Fibroblast of lung (primary cell): ENCODE measurements around the gene PLA2G2C.

Experiments
- EZH2 ChIP-seq: IDR thresholded peaks from 2 replicates; pipeline ENCODE4 v1.5.1; 2012; ENCODE audit warnings: low read length, control low read depth, mild to moderate bottlenecking; ENCODE audit errors: missing control alignments
- TF ChIP-seq, protein P1 (sequence below), 2 donors: IDR thresholded peaks in 1 of 2; conservative IDR thresholded peaks in 1 of 2; 1 replicate in 1 of 2; 2 replicates in 1 of 2; pipeline ENCODE4 v1.5.1; 2011 to 2012; ENCODE audit warnings: low read length in 2 of 2, control low read depth in 1 of 2, inconsistent platforms in 1 of 2, low read depth in 1 of 2, mild to moderate bottlenecking in 1 of 2

DNA sequence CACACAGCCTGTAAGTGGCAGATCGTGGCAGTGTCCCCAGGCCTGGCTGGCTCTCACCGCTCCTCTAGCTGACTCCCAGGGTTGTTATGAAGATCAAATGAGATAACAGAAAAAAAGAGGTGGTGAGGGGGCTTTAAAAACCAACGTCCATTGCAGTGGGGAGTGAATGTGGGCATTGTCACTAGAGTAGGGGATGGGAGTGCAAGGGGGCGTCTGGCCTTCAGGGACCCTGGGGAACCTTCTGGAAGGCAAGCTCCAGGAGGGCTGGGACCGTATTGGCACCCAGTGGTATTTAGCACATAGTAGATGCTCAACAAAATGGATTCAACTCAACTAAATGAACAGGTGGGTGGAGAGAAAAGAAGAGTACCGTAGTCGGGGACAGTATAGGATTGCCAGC lies 70.4 kb downstream of the PLA2G2C start:
- TF ChIP-seq, protein P1, sequence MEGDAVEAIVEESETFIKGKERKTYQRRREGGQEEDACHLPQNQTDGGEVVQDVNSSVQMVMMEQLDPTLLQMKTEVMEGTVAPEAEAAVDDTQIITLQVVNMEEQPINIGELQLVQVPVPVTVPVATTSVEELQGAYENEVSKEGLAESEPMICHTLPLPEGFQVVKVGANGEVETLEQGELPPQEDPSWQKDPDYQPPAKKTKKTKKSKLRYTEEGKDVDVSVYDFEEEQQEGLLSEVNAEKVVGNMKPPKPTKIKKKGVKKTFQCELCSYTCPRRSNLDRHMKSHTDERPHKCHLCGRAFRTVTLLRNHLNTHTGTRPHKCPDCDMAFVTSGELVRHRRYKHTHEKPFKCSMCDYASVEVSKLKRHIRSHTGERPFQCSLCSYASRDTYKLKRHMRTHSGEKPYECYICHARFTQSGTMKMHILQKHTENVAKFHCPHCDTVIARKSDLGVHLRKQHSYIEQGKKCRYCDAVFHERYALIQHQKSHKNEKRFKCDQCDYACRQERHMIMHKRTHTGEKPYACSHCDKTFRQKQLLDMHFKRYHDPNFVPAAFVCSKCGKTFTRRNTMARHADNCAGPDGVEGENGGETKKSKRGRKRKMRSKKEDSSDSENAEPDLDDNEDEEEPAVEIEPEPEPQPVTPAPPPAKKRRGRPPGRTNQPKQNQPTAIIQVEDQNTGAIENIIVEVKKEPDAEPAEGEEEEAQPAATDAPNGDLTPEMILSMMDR (conservative IDR thresholded peaks at IDR 0.05 in 1 of 2, IDR thresholded peaks at IDR 0.05 in 1 of 2; ENCODE audit: low read depth in 1 of 2, low read length in 2 of 2): no peak
- no peak for TF ChIP-seq EZH2
